ENCODE results near the gene CLDN25. TPM values are rescaled to one million over a fixed set of nuclear protein-coding genes. Genes with fewer than 3 reads are reported as not detected.

CLDN25 gene
- polyA plus RNA-seq, 3 donors = not detected

DNA sequence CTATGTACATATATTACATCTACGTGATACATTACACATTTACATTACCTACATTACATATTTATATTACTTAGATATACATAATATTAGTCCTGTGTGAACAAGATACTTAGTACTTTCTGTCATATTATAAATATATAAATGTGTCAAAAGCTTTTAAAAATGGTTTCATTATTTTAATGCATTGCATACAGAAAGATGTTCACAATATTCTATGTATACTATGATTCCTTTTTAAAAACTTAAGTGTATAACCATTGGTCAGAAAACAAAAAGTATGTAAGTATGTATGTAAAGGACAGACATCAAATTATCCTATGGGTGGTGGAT lies 5.5 kb upstream of the CLDN25 start:
- no peaks in the 10 kb centered on the region for H3K9me3 Mint-ChIP-seq
- Histone ChIP-seq H4K20me1 (ENCODE audit: insufficient read depth, low read length) (peaks cover 6% of the 10 kb centered on the region), H3K79me2 (ENCODE audit: insufficient read depth, low read length) (peaks cover 39% of the 10 kb centered on the region), H2AFZ (ENCODE audit: insufficient read depth, low read depth, low read length, poor library complexity, severe bottlenecking) (no peak overlapping the region), H3K4me3 (replicated peaks in 1 of 3; ENCODE audit: low read depth in 2 of 3, low read length in 3 of 3) (peak overlapping the region; percentile 60 to 99 (median 67)), H3K27me3 (ENCODE audit: control insufficient read depth in 2 of 2, insufficient read depth in 2 of 2, low read length in 2 of 2) (no peaks in the 10 kb centered on the region), H3K4me2 (replicated peaks; ENCODE audit: extremely low read depth, low read length, poor library complexity, severe bottlenecking) (peak overlapping the region; percentile 98), H3K36me3 (replicated peaks in 1 of 2; ENCODE audit: control insufficient read depth in 1 of 2, insufficient read depth in 2 of 2, low read length in 2 of 2) (peaks cover 2 to 13% of the 10 kb centered on the region in 2 donors), H3K27ac (ENCODE audit: low read depth in 1 of 2, low read length in 2 of 2) (peak overlapping the region in 1 of 2 donors; percentile 95), H3K9me3 (replicated peaks in 1 of 2; ENCODE audit: control insufficient read depth in 1 of 2, insufficient read depth in 1 of 2, low read length in 2 of 2) (no peaks in the 10 kb centered on the region), H3K9ac (ENCODE audit: insufficient read depth, low read length, poor library complexity, severe bottlenecking) (no peak overlapping the region), H3K4me1 (ENCODE audit: control insufficient read depth in 1 of 2, insufficient read depth in 2 of 2, low read length in 2 of 2) (peaks cover 11 to 14% of the 10 kb centered on the region in 2 donors)
- WGBS (ENCODE audit: insufficient coverage) = no CpG with 5 or more reads among the region's 1 CpG
- TF ChIP-seq, protein P1, sequence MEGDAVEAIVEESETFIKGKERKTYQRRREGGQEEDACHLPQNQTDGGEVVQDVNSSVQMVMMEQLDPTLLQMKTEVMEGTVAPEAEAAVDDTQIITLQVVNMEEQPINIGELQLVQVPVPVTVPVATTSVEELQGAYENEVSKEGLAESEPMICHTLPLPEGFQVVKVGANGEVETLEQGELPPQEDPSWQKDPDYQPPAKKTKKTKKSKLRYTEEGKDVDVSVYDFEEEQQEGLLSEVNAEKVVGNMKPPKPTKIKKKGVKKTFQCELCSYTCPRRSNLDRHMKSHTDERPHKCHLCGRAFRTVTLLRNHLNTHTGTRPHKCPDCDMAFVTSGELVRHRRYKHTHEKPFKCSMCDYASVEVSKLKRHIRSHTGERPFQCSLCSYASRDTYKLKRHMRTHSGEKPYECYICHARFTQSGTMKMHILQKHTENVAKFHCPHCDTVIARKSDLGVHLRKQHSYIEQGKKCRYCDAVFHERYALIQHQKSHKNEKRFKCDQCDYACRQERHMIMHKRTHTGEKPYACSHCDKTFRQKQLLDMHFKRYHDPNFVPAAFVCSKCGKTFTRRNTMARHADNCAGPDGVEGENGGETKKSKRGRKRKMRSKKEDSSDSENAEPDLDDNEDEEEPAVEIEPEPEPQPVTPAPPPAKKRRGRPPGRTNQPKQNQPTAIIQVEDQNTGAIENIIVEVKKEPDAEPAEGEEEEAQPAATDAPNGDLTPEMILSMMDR (IDR thresholded peaks at IDR 0.05) = peak; percentile 70
- intact Hi-C loops (cut with micrococcal nuclease) = loop anchor here (5.0 to 10.0 kb wide), 3 partner anchors 101 to 462 kb away; partner anchors contain the start of genes TTC12 (in 2 of the 2) and USP28 (in 1 of the 2)
- H3K27ac Mint-ChIP-seq = peak overlapping the region in 1 of 7 donors; percentile 95
- H3K4me1 Mint-ChIP-seq = peaks cover 16% of the 10 kb centered on the region
- H3K4me3 Mint-ChIP-seq = peak overlapping the region in 1 of 2 donors; percentile 99
- H3K27me3 Mint-ChIP-seq (ENCODE audit: low read depth in 3 of 3) = peaks cover 3 to 6% (median 5%) of the 10 kb centered on the region in 3 donors
- no peak for DNase-seq
- H3K36me3 Mint-ChIP-seq = peaks cover 5 to 13% of the 10 kb centered on the region in 2 donors

DNA sequence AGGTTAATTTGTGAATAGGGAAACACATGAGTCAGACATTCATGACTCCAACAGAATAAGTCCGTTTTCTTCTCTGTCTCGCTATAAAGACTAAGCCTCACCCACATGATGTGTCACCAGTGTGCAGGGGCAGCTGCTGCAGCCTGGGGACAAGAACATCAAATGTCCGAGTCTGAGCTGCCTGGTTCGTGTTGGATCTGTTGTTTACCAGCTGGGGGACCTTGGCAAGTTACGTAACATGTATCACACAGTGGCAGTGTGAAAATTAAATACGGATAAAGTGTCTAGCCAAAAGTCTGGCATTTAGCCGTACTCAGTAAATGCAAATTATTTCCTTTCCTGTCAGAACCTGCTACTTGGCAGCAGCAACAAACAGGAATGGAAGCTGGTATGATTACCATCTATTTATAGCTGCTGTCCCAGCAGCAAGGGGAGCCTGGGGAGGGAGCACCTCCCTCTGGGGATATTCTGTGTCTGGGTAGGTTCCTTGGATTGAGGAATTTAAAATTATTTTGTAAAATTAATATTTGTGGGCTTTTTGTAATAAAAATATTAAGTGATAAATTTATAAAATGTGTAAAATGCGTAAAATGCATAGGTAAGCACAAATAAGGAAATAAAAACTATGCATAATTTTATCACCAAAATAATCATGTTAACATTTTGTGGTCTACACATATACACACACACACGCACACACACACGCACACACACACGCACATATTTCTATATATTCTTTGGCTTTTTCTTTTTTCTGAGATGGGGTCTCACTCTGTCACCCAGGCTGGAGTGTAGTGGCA lies 1.3 kb upstream of the CLDN25 start:
- Histone ChIP-seq H4K20me1 (ENCODE audit: insufficient read depth, low read length) (peaks cover 2% of the 10 kb centered on the region), H3K4me2 (replicated peaks; ENCODE audit: extremely low read depth, low read length, poor library complexity, severe bottlenecking) (no peak overlapping the region), H3K4me1 (ENCODE audit: control insufficient read depth in 1 of 2, insufficient read depth in 2 of 2, low read length in 2 of 2) (peaks cover 0 to 1% of the 10 kb centered on the region in 2 donors), H3K9me3 (replicated peaks in 1 of 2; ENCODE audit: control insufficient read depth in 1 of 2, insufficient read depth in 1 of 2, low read length in 2 of 2) (no peaks in the 10 kb centered on the region), H3K36me3 (replicated peaks in 1 of 2; ENCODE audit: control insufficient read depth in 1 of 2, insufficient read depth in 2 of 2, low read length in 2 of 2) (no peaks in the 10 kb centered on the region), H3K27ac (ENCODE audit: low read depth in 1 of 2, low read length in 2 of 2) (no peak overlapping the region), H3K9ac (ENCODE audit: insufficient read depth, low read length, poor library complexity, severe bottlenecking) (no peak overlapping the region), H3K4me3 (replicated peaks in 1 of 3; ENCODE audit: low read depth in 2 of 3, low read length in 3 of 3) (no peak overlapping the region), H2AFZ (ENCODE audit: insufficient read depth, low read depth, low read length, poor library complexity, severe bottlenecking) (peak overlapping the region; percentile 24), H3K79me2 (ENCODE audit: insufficient read depth, low read length) (peaks cover 3% of the 10 kb centered on the region), H3K27me3 (ENCODE audit: control insufficient read depth in 2 of 2, insufficient read depth in 2 of 2, low read length in 2 of 2) (peaks cover 0 to 7% of the 10 kb centered on the region in 2 donors)
- TF ChIP-seq, protein P1 (IDR thresholded peaks at IDR 0.05) = no peak
- intact Hi-C loops (cut with micrococcal nuclease) = loop anchor here (10.0 kb wide), 2 partner anchors 96 to 464 kb away; partner anchors contain the start of genes TTC12 (in 1 of the 2) and USP28 (in 1 of the 2)
- peaks cover 2% of the 10 kb centered on the region for H3K4me1 Mint-ChIP-seq
- H3K4me3 Mint-ChIP-seq = no peak overlapping the region
- 27% methylated on average over 4 of the region's 11 CpGs for WGBS (ENCODE audit: insufficient coverage)
- no peaks in the 10 kb centered on the region for H3K9me3 Mint-ChIP-seq
- H3K27me3 Mint-ChIP-seq (ENCODE audit: low read depth in 3 of 3) = peaks cover 7 to 14% (median 12%) of the 10 kb centered on the region in 3 donors
- no peaks in the 10 kb centered on the region for H3K36me3 Mint-ChIP-seq
- H3K27ac Mint-ChIP-seq = no peak overlapping the region
- peak in 1 of 3 donors; percentile 7 for DNase-seq
